Measurements from ENCODE around the gene NHSL2.

DNA sequence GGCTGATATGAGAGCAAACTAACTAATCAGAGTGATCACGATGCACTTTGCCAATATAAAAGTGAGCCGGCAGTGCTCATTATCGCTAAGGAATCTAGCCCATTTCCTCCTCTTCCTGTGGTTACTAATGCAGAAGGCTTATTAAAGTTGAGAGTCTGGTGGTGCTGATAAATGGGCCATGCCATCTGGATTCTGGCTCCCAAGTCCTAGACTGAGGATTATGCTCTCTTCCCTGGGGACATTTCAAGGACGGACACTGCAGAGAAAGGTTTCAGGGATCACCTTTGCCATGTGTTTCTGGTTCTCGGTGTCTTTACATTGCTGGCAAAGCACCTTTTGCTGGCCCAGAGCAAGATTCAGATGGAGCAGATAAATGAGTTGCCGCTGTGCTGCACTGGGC, 135.8 kb downstream of the NHSL2 start:
- TF ChIP-seq EZH2phosphoT487 (IDR thresholded peaks at IDR 0.05; ENCODE audit: low read depth), result no peak
- TF ChIP-seq, protein P1, sequence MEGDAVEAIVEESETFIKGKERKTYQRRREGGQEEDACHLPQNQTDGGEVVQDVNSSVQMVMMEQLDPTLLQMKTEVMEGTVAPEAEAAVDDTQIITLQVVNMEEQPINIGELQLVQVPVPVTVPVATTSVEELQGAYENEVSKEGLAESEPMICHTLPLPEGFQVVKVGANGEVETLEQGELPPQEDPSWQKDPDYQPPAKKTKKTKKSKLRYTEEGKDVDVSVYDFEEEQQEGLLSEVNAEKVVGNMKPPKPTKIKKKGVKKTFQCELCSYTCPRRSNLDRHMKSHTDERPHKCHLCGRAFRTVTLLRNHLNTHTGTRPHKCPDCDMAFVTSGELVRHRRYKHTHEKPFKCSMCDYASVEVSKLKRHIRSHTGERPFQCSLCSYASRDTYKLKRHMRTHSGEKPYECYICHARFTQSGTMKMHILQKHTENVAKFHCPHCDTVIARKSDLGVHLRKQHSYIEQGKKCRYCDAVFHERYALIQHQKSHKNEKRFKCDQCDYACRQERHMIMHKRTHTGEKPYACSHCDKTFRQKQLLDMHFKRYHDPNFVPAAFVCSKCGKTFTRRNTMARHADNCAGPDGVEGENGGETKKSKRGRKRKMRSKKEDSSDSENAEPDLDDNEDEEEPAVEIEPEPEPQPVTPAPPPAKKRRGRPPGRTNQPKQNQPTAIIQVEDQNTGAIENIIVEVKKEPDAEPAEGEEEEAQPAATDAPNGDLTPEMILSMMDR (IDR thresholded peaks at IDR 0.05; ENCODE audit: low read depth, low read length), result no peak
